ENCODE measurements around the gene ZNF335.

DNA sequence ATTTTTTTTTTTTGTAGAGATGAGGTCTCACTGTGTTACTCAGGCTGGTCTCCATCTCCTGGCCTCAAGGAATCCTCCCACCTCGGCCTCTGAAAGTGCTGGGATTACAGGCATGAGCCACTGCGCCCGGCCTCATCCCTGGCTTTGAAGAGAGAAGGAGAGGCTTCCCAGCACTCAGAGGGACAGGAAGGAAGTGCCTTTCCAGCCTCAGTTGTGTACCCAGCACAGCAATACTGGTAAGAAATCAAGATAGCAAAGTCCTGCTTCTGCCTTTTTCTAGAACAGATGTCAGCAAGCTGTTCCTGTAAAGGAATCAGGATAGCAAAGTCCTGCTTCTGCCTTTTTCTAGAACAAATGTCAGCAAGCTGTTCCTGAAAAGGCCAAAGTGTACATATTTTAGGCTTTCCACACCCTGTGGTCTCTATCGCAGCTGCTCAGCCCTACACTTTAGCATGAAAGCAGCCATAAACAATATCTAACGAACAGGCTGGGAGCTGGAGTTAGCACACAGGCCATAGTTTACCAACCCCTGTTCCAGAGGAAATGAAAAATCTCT is 53.7 kb downstream of the ZNF335 start:
- TF ChIP-seq ZFP30 (CRISPR knock-in tag; IDR thresholded peaks at IDR 0.05) (no peak), ZFP3 (CRISPR knock-in tag; IDR thresholded peaks at IDR 0.05) (no peak), ESRRG (CRISPR knock-in tag; IDR thresholded peaks at IDR 0.05) (no peak)
- TF ChIP-seq, protein P1, sequence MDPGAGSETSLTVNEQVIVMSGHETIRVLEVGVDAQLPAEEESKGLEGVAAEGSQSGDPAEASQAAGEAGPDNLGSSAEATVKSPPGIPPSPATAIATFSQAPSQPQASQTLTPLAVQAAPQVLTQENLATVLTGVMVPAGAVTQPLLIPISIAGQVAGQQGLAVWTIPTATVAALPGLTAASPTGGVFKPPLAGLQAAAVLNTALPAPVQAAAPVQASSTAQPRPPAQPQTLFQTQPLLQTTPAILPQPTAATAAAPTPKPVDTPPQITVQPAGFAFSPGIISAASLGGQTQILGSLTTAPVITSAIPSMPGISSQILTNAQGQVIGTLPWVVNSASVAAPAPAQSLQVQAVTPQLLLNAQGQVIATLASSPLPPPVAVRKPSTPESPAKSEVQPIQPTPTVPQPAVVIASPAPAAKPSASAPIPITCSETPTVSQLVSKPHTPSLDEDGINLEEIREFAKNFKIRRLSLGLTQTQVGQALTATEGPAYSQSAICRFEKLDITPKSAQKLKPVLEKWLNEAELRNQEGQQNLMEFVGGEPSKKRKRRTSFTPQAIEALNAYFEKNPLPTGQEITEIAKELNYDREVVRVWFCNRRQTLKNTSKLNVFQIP (CRISPR knock-in tag; IDR thresholded peaks at IDR 0.05; ENCODE audit: borderline replicate concordance, low read depth) = no peak
